ENCODE measurements around the gene OR7G2.
"Not testable (repeated sequence)": the region's sequence is repeated elsewhere in the genome, so short reads cannot be mapped to it uniquely, and the experiment has no call there.

The OR7G2 gene

GRCh38 chr19:9116547-9116946, 9.3 kb upstream of the OR7G2 start:
- peaks cover 23% of the 10 kb centered on the region for H3K27me3 Mint-ChIP-seq
- H3K36me3 Mint-ChIP-seq (ENCODE audit: low read depth): no peaks in the 10 kb centered on the region
- no peak overlapping the region for H3K4me3 Mint-ChIP-seq
- DNase-seq (no peak), ATAC-seq (no peak)
- H3K27ac Mint-ChIP-seq: no peak overlapping the region
- no peaks in the 10 kb centered on the region for H3K4me1 Mint-ChIP-seq
- H3K9me3 Mint-ChIP-seq: no peaks in the 10 kb centered on the region

GRCh38 chr19:9115307-9115813, 8.1 kb upstream of the OR7G2 start, which contains the start of gene OR7G1:
OR7G1 (minus strand) TSS chr19:9115763; CDS start chr19:9115763, 0 bp downstream.
- H3K4me3 Mint-ChIP-seq: no peak within 1 kb of the TSS
- no peak for DNase-seq
- no peaks in the 10 kb centered on the region for H3K36me3 Mint-ChIP-seq (ENCODE audit: low read depth)
- H3K27ac Mint-ChIP-seq: no peak within 1 kb of the TSS
- no peaks in the 10 kb centered on the region for H3K9me3 Mint-ChIP-seq
- ATAC-seq: no peak
- H3K4me1 Mint-ChIP-seq: no peaks in the 10 kb centered on the region
- peaks cover 22% of the 10 kb centered on the region for H3K27me3 Mint-ChIP-seq

GRCh38 chr19:9109959-9110358, 2.7 kb upstream of the OR7G2 start:
- no peaks in the 10 kb centered on the region for H3K36me3 Mint-ChIP-seq (ENCODE audit: low read depth)
- H3K9me3 Mint-ChIP-seq: no peaks in the 10 kb centered on the region
- H3K4me3 Mint-ChIP-seq: no peak overlapping the region
- H3K4me1 Mint-ChIP-seq: no peaks in the 10 kb centered on the region
- ATAC-seq: no peak
- H3K27ac Mint-ChIP-seq: no peak overlapping the region
- H3K27me3 Mint-ChIP-seq: peaks cover 21% of the 10 kb centered on the region
- no peak for DNase-seq

GRCh38 chr19:9086761-9087160, 20.5 kb downstream of the OR7G2 start, which contains the start of gene OR1M1:
OR1M1 (plus strand) TSS chr19:9087061; CDS start chr19:9093245, 6,184 bp downstream.
- Mint-ChIP-seq H3K36me3 (ENCODE audit: low read depth) (no peaks in the 10 kb centered on the region), H3K27ac (no peak within 1 kb of the TSS), H3K4me3 (no peak within 1 kb of the TSS), H3K4me1 (no peaks in the 10 kb centered on the region), H3K9me3 (no peaks in the 10 kb centered on the region), H3K27me3 (peaks cover 16% of the 10 kb centered on the region)
- ATAC-seq: no peak
- DNase-seq: no peak

GRCh38 chr19:9078651-9079050, 28.6 kb downstream of the OR7G2 start:
- DNase-seq (no peak), ATAC-seq (no peak)
- Mint-ChIP-seq H3K36me3 (ENCODE audit: low read depth) (no peaks in the 10 kb centered on the region), H3K4me1 (no peaks in the 10 kb centered on the region), H3K27me3 (no peaks in the 10 kb centered on the region), H3K9me3 (no peaks in the 10 kb centered on the region), H3K27ac (no peak overlapping the region), H3K4me3 (no peak overlapping the region)

GRCh38 chr19:9076901-9077300, 30.4 kb downstream of the OR7G2 start:
- DNase-seq (no peak), ATAC-seq (no peak)
- no peaks in the 10 kb centered on the region for H3K27me3 Mint-ChIP-seq
- no peak overlapping the region for H3K4me3 Mint-ChIP-seq
- H3K27ac Mint-ChIP-seq: no peak overlapping the region
- H3K36me3 Mint-ChIP-seq (ENCODE audit: low read depth): no peaks in the 10 kb centered on the region
- no peaks in the 10 kb centered on the region for H3K9me3 Mint-ChIP-seq
- no peaks in the 10 kb centered on the region for H3K4me1 Mint-ChIP-seq

GRCh38 chr19:9075064-9075949, 32.0 kb downstream of the OR7G2 start:
- H3K4me1 Mint-ChIP-seq: no peaks in the 10 kb centered on the region
- no peaks in the 10 kb centered on the region for H3K9me3 Mint-ChIP-seq
- DNase-seq: peak; percentile 2
- no peak for ATAC-seq
- H3K27ac Mint-ChIP-seq: no peak overlapping the region
- H3K4me3 Mint-ChIP-seq: no peak overlapping the region
- H3K36me3 Mint-ChIP-seq (ENCODE audit: low read depth): no peaks in the 10 kb centered on the region
- H3K27me3 Mint-ChIP-seq: no peaks in the 10 kb centered on the region

- DNase-seq: no peak
- Mint-ChIP-seq H3K9me3 (no peaks in the 10 kb centered on the region), H3K36me3 (ENCODE audit: low read depth) (no peaks in the 10 kb centered on the region), H3K27ac (no peak overlapping the region), H3K4me1 (no peaks in the 10 kb centered on the region), H3K4me3 (no peak overlapping the region), H3K27me3 (no peaks in the 10 kb centered on the region)
- no peak for ATAC-seq
Measured at GRCh38 chr19:9073806-9074205, 33.5 kb downstream of the OR7G2 start.

GRCh38 chr19:9071720-9072119, 35.6 kb downstream of the OR7G2 start:
- DNase-seq; ATAC-seq; H3K9me3 Mint-ChIP-seq; H3K36me3 Mint-ChIP-seq (ENCODE audit: low read depth); H3K4me3 Mint-ChIP-seq; H3K27ac Mint-ChIP-seq; H3K4me1 Mint-ChIP-seq; H3K27me3 Mint-ChIP-seq: not testable (repeated sequence)

GRCh38 chr19:9070066-9070465, 37.2 kb downstream of the OR7G2 start:
- Mint-ChIP-seq H3K36me3 (ENCODE audit: low read depth) (no peaks in the 10 kb centered on the region), H3K27ac (no peak overlapping the region), H3K27me3 (no peaks in the 10 kb centered on the region), H3K9me3 (no peaks in the 10 kb centered on the region), H3K4me3 (no peak overlapping the region), H3K4me1 (no peaks in the 10 kb centered on the region)
- ATAC-seq: no peak
- no peak for DNase-seq

- Mint-ChIP-seq H3K4me3 (no peak overlapping the region), H3K4me1 (no peaks in the 10 kb centered on the region), H3K27ac (no peak overlapping the region), H3K36me3 (ENCODE audit: low read depth) (no peaks in the 10 kb centered on the region), H3K27me3 (no peaks in the 10 kb centered on the region), H3K9me3 (no peaks in the 10 kb centered on the region)
- no peak for ATAC-seq
- DNase-seq: no peak
Measured at GRCh38 chr19:9065457-9066014, 41.7 kb downstream of the OR7G2 start.

GRCh38 chr19:9061879-9062278, 45.4 kb downstream of the OR7G2 start:
- no peak for ATAC-seq
- Mint-ChIP-seq H3K27me3 (no peaks in the 10 kb centered on the region), H3K4me3 (no peak overlapping the region), H3K36me3 (ENCODE audit: low read depth) (no peaks in the 10 kb centered on the region), H3K27ac (no peak overlapping the region), H3K9me3 (no peaks in the 10 kb centered on the region), H3K4me1 (no peaks in the 10 kb centered on the region)
- DNase-seq: no peak

GRCh38 chr19:9060564-9061340, 46.5 kb downstream of the OR7G2 start:
- H3K27ac Mint-ChIP-seq: no peak overlapping the region
- ATAC-seq: no peak
- H3K4me3 Mint-ChIP-seq: no peak overlapping the region
- H3K4me1 Mint-ChIP-seq: no peaks in the 10 kb centered on the region
- H3K36me3 Mint-ChIP-seq (ENCODE audit: low read depth): no peaks in the 10 kb centered on the region
- DNase-seq: no peak
- no peaks in the 10 kb centered on the region for H3K27me3 Mint-ChIP-seq
- H3K9me3 Mint-ChIP-seq: no peaks in the 10 kb centered on the region

- Mint-ChIP-seq H3K36me3 (ENCODE audit: low read depth) (no peaks in the 10 kb centered on the region), H3K9me3 (no peaks in the 10 kb centered on the region), H3K27ac (no peak overlapping the region), H3K4me1 (no peaks in the 10 kb centered on the region), H3K27me3 (peaks cover 2% of the 10 kb centered on the region), H3K4me3 (no peak overlapping the region)
- ATAC-seq: no peak
- DNase-seq: no peak
Measured at GRCh38 chr19:9058905-9059667, 48.2 kb downstream of the OR7G2 start.
